Neural cell (in vitro differentiated cells): Measurements from ENCODE around the gene KRT6C. TPM values are rescaled to one million over a fixed set of nuclear protein-coding genes. Genes with fewer than 3 reads are reported as not detected.

ENCODE experiments used
- H2AFZ ChIP-seq: fragments of 200-600, 300-800 bp; sonication (generic), shearing (Covaris generic); 2 replicates; pipeline ENCODE4 v1.6.0; 2014; ENCODE audit warnings: low read depth, mild to moderate bottlenecking, antibody characterized with exemption, low read length, moderate library complexity
- H3F3A ChIP-seq: fragments of 200-600 bp; shearing (Covaris generic); 2 replicates; pipeline ENCODE4 v1.6.1; 2016; ENCODE audit warnings: mild to moderate bottlenecking, moderate library complexity, mixed read lengths, antibody characterized with exemption, low read length; ENCODE audit not compliant: insufficient read depth, poor library complexity, severe bottlenecking
- H3K27ac ChIP-seq: fragments of 200-600, 300-800 bp; sonication (generic), shearing (Covaris generic); 2 replicates; pipeline ENCODE4 v1.5.1; 2014; ENCODE audit warnings: mild to moderate bottlenecking, low read length, moderate library complexity
- H3K27me3 ChIP-seq: fragments of 300-800, 200-600 bp; sonication (generic), shearing (Covaris generic); 2 replicates; pipeline ENCODE4 v1.6.0; 2014; ENCODE audit warnings: mild to moderate bottlenecking, low read depth, low read length, moderate library complexity; ENCODE audit not compliant: insufficient read depth
- H3K36me3 ChIP-seq: fragments of 300-800, 200-600 bp; sonication (generic), shearing (Covaris generic); 2 replicates; pipeline ENCODE4 v1.5.1; 2014; ENCODE audit warnings: mild to moderate bottlenecking, antibody characterized with exemption, low read length, moderate library complexity; ENCODE audit not compliant: insufficient read depth
- H3K4me2 ChIP-seq: fragments of 300-800, 200-600 bp; sonication (generic), shearing (Covaris generic); 2 replicates; pipeline ENCODE4 v1.6.0; 2014; ENCODE audit warnings: mild to moderate bottlenecking, low read length
- H3K4me3 ChIP-seq: fragments of 300-800, 200-600 bp; sonication (generic), shearing (Covaris generic); 2 replicates; pipeline ENCODE4 v1.5.1; 2014; ENCODE audit warnings: mild to moderate bottlenecking, low read length, moderate library complexity
- H3K79me2 ChIP-seq: fragments of 200-600 bp; shearing (Covaris generic); replicated peaks from 2 replicates; pipeline ENCODE4 v1.6.0; 2014; ENCODE audit warnings: mild to moderate bottlenecking, low read length, moderate library complexity; ENCODE audit not compliant: insufficient read depth
- H3K9ac ChIP-seq: fragments of 300-800, 200-600 bp; sonication (generic), shearing (Covaris generic); 2 replicates; pipeline ENCODE4 v1.6.1; 2016; ENCODE audit warnings: mild to moderate bottlenecking, low read length, mixed read lengths
- H3K9me2 ChIP-seq: fragments of 200-600 bp; shearing (Covaris generic); 2 replicates; pipeline ENCODE4 v1.6.1; 2016; ENCODE audit warnings: mild to moderate bottlenecking, low read length, mixed read lengths; ENCODE audit not compliant: insufficient read depth
- H3K9me3 ChIP-seq: fragments of 200-600, 300-800 bp; sonication (generic), shearing (Covaris generic); 2 replicates; pipeline ENCODE4 v1.6.1; 2016; ENCODE audit warnings: mild to moderate bottlenecking, mixed run types, low read length, moderate library complexity, mixed read lengths
- H4K20me1 ChIP-seq: fragments of 200-600 bp; shearing (Covaris generic); 2 replicates; pipeline ENCODE4 v1.6.1; 2016; ENCODE audit warnings: mild to moderate bottlenecking, mixed run types; ENCODE audit not compliant: insufficient read depth
- EP300 ChIP-seq: fragments of 450-650 bp; conservative IDR thresholded peaks from 2 replicates; pipeline ENCODE4 v1.6.1; 2014; ENCODE audit warnings: antibody characterized with exemption, mild to moderate bottlenecking, moderate library complexity; ENCODE audit not compliant: poor library complexity, severe bottlenecking
- EZH2 ChIP-seq: fragments of 200-600, 300-800 bp; shearing (Covaris generic), sonication (generic); IDR thresholded peaks from 2 replicates; pipeline ENCODE4 v1.6.1; 2014; ENCODE audit warnings: antibody characterized with exemption, low read length, borderline replicate concordance, mild to moderate bottlenecking; ENCODE audit not compliant: insufficient read depth, poor library complexity, severe bottlenecking
- MXI1 ChIP-seq: fragments of 450-650 bp; conservative IDR thresholded peaks from 2 replicates; pipeline ENCODE4 v1.6.1; 2014; ENCODE audit warnings: antibody characterized with exemption, mild to moderate bottlenecking; ENCODE audit not compliant: poor library complexity, severe bottlenecking
- POLR2AphosphoS5 ChIP-seq: IDR thresholded peaks from 2 replicates; pipeline ENCODE4 v1.6.1; 2012
- RAD21 ChIP-seq: fragments of 450-650 bp; conservative IDR thresholded peaks from 2 replicates; pipeline ENCODE4 v1.6.1; 2014; ENCODE audit warnings: antibody characterized with exemption, mild to moderate bottlenecking, moderate library complexity
- REST ChIP-seq: IDR thresholded peaks from 2 replicates; pipeline ENCODE4 v1.6.1; 2012; ENCODE audit warnings: borderline replicate concordance
- SMC3 ChIP-seq: fragments of 450-650 bp; conservative IDR thresholded peaks from 2 replicates; pipeline ENCODE4 v1.6.1; 2014; ENCODE audit warnings: antibody characterized with exemption, mild to moderate bottlenecking, moderate library complexity; ENCODE audit not compliant: poor library complexity
- TAF1 ChIP-seq: IDR thresholded peaks from 2 replicates; pipeline ENCODE4 v1.6.1; 2012; ENCODE audit warnings: low read depth
- polyA plus RNA-seq: library from polyadenylated mRNA; depleted of rRNA; stranded (reverse); fragments of >200 nt; gene quantifications from 2 replicates; pipeline ENCODE4 v1.2.3, GENCODE V29; 2014
- TF ChIP-seq, protein P1 (sequence below): fragments of 450-650 bp; IDR thresholded peaks from 2 replicates; pipeline ENCODE4 v1.5.1; 2014; ENCODE audit warnings: antibody characterized with exemption, mild to moderate bottlenecking, moderate library complexity; ENCODE audit not compliant: poor library complexity, severe bottlenecking

The KRT6C gene
- polyA plus RNA-seq, 1 donor from 2014 or later: not detected

DNA sequence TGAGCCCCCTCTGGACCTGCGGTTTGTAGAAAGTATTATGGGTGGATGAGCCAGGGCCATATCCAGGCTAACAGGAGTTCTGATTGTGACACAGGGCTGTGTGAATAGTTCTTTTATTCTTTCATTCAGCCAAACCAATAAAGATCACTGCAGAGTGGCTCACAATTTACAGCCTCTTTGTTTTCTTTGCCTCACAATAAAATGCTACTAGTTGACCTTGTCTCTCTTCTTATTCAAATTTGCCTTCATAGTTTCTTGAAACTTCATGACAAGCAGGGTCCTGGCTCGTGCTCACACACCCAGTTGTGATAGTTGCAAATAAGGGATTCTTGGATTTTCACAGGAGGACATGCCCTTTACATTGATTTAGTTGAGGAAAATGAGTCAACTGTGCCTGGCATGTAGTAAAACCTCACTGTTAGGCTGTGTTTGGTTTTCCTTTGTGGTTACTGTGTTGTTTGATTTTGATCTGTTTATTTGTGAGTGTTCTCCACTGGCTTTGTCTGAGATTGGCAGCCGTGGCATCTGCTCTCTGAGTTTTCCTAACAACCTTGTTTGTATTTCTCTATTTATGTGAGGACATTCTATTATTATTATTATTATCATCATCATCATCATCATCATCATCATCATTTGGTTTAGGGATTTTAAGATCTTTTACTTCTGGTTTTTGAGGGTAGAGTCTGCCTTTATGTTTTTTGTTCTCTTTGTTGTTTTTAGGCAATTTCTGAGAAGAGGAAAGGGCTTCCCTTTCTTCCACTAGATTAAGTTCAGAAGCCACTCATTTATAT lies 19.0 kb downstream of the KRT6C start:
- H3K27ac ChIP-seq: no peak overlapping the region
- no peaks in the 10 kb centered on the region for H3K27me3 ChIP-seq
- no peak overlapping the region for H3K4me2 ChIP-seq
- no peak overlapping the region for H2AFZ ChIP-seq
- no peak overlapping the region for H3K4me3 ChIP-seq
- H3K9ac ChIP-seq: no peak overlapping the region
- H3F3A ChIP-seq: no peaks in the 10 kb centered on the region
- no peaks in the 10 kb centered on the region for H3K9me3 ChIP-seq
- H3K79me2 ChIP-seq: no peaks in the 10 kb centered on the region
- H4K20me1 ChIP-seq: no peaks in the 10 kb centered on the region
- H3K36me3 ChIP-seq: no peaks in the 10 kb centered on the region
- no peaks in the 10 kb centered on the region for H3K9me2 ChIP-seq
- no peak for TF ChIP-seq POLR2AphosphoS5
- TF ChIP-seq SMC3: no peak
- TF ChIP-seq, protein P1, sequence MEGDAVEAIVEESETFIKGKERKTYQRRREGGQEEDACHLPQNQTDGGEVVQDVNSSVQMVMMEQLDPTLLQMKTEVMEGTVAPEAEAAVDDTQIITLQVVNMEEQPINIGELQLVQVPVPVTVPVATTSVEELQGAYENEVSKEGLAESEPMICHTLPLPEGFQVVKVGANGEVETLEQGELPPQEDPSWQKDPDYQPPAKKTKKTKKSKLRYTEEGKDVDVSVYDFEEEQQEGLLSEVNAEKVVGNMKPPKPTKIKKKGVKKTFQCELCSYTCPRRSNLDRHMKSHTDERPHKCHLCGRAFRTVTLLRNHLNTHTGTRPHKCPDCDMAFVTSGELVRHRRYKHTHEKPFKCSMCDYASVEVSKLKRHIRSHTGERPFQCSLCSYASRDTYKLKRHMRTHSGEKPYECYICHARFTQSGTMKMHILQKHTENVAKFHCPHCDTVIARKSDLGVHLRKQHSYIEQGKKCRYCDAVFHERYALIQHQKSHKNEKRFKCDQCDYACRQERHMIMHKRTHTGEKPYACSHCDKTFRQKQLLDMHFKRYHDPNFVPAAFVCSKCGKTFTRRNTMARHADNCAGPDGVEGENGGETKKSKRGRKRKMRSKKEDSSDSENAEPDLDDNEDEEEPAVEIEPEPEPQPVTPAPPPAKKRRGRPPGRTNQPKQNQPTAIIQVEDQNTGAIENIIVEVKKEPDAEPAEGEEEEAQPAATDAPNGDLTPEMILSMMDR: no peak
- TF ChIP-seq RAD21: no peak
- no peak for TF ChIP-seq EZH2
- TF ChIP-seq REST: no peak
- no peak for TF ChIP-seq MXI1
- no peak for TF ChIP-seq TAF1
- TF ChIP-seq EP300: no peak

DNA sequence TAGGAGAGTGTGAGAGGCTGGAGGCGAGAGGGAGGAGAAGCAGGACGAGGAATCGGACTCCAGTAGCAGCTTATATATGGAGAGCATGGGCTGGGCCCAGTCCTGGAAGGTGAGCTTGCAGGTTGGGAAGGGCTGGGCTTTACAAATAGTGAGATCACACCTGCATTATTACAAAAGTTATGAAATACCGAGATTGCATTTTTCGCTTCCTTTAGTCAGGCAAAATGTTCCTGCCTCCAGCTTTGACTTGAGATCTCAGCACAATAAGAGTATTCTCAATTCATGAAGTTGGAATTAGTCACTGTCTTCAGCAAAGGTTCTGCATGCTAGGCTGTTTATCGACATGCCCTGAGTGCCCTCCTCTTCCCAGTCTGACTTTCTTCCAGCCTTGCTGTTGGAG lies 21.5 kb downstream of the KRT6C start, which contains the start of gene KRT6B:
Gene KRT6B (minus strand): TSS at position 46 of the 400 bp plus-strand sequence. CDS start 68 bp downstream, outside the sequence.
- H3K9me3 ChIP-seq: no peaks in the 10 kb centered on the region
- no peaks in the 10 kb centered on the region for H3F3A ChIP-seq
- H3K27ac ChIP-seq: no peak within 1 kb of the TSS
- no peak within 1 kb of the TSS for H2AFZ ChIP-seq
- H3K4me3 ChIP-seq: no peak within 1 kb of the TSS
- no peaks in the 10 kb centered on the region for H3K36me3 ChIP-seq
- no peak within 1 kb of the TSS for H3K4me2 ChIP-seq
- H3K9me2 ChIP-seq: no peaks in the 10 kb centered on the region
- no peak within 1 kb of the TSS for H3K9ac ChIP-seq
- no peak for TF ChIP-seq POLR2AphosphoS5
- H4K20me1 ChIP-seq: no peaks in the 10 kb centered on the region
- no peaks in the 10 kb centered on the region for H3K27me3 ChIP-seq
- H3K79me2 ChIP-seq: no peaks in the 10 kb centered on the region
